OCI-LY7 (cell line): Measurements from ENCODE around the gene MAP3K6. TPM values are rescaled to one million over a fixed set of nuclear protein-coding genes. Genes with fewer than 3 reads are reported as not detected.
A peak's percentile ranks its signal among the peaks of the same experiment; 100 is the strongest.

Source experiments
- BruUV-seq: library from RNA; stranded (reverse); fragments of 400-500 nt; replicated peaks from 2 replicates; lab custom pipeline; 2021; lab: Mats Ljungman, UMichigan
- CTCF ChIA-PET: fragments of 300-600 bp; sonication (Branson Sonifier 250); formaldehyde crosslinking; loops from one replicate; lab custom pipeline; 2022; ENCODE audit warnings: antibody characterized with exemption; ENCODE audit not compliant: unreplicated experiment; lab: Charles Lee
- POLR2A ChIA-PET: fragments of 300-600 bp; sonication (Branson Sonifier 250); formaldehyde crosslinking; loops from one replicate; lab custom pipeline; 2022; ENCODE audit warnings: antibody characterized with exemption; lab: Charles Lee
- DNase-seq: peaks from one replicate; pipeline ENCODE4 v3.0.0-alpha.2; 2015; ENCODE audit warnings: low spot score
- H2AFZ ChIP-seq: fragments of 200-600 bp; sonication (generic), shearing (Covaris generic); 2 replicates; pipeline ENCODE4 v1.6.1; 2014; ENCODE audit warnings: mild to moderate bottlenecking, antibody characterized with exemption, low read length, moderate library complexity
- H3K27ac ChIP-seq: fragments of 200-600 bp; sonication (generic); 2 replicates; pipeline ENCODE4 v1.5.1; 2014; ENCODE audit warnings: mixed run types, low read depth, mild to moderate bottlenecking, moderate library complexity, low read length, inconsistent platforms; ENCODE audit not compliant: poor library complexity, severe bottlenecking
- H3K36me3 ChIP-seq: fragments of 200-600 bp; sonication (generic); 2 replicates; pipeline ENCODE4 v1.6.1; 2014; ENCODE audit warnings: mild to moderate bottlenecking, antibody characterized with exemption, low read length, moderate library complexity, mixed read lengths; ENCODE audit not compliant: insufficient read depth
- H3K4me1 ChIP-seq: fragments of 200-600 bp; sonication (generic); 2 replicates; pipeline ENCODE4 v1.5.1; 2014; ENCODE audit warnings: mild to moderate bottlenecking, low read length; ENCODE audit not compliant: insufficient read depth, poor library complexity, severe bottlenecking
- H3K4me2 ChIP-seq: fragments of 200-600 bp; sonication (generic); 2 replicates; pipeline ENCODE4 v1.6.1; 2014; ENCODE audit warnings: mild to moderate bottlenecking, low read length
- H3K4me3 ChIP-seq: fragments of 200-600 bp; sonication (generic); 2 replicates; pipeline ENCODE4 v1.5.1; 2014; ENCODE audit warnings: mild to moderate bottlenecking, low read depth, low read length; ENCODE audit not compliant: poor library complexity, severe bottlenecking
- H3K79me2 ChIP-seq: fragments of 200-600 bp; sonication (generic); 2 replicates; pipeline ENCODE4 v1.6.1; 2016; ENCODE audit warnings: low read depth, mild to moderate bottlenecking, low read length, moderate library complexity, mixed read lengths; ENCODE audit not compliant: insufficient read depth
- H3K9me2 ChIP-seq: fragments of 200-600 bp; sonication (generic); 2 replicates; pipeline ENCODE4 v1.6.1; 2016; ENCODE audit warnings: mild to moderate bottlenecking, low read length, mixed read lengths; ENCODE audit not compliant: insufficient read depth
- H3K9me3 ChIP-seq: fragments of 200-600 bp; sonication (generic); 2 replicates; pipeline ENCODE4 v1.6.1; 2014; ENCODE audit warnings: mild to moderate bottlenecking, mixed run types, low read length, mixed read lengths
- H4K20me1 ChIP-seq: fragments of 200-600 bp; sonication (generic); 2 replicates; pipeline ENCODE4 v1.6.1; 2014; ENCODE audit warnings: mild to moderate bottlenecking, antibody characterized with exemption, low read length, moderate library complexity, mixed read lengths; ENCODE audit not compliant: insufficient read depth
- EZH2phosphoT487 ChIP-seq: fragments of 200-600 bp; sonication (generic); IDR thresholded peaks from 2 replicates; pipeline ENCODE4 v1.6.1; 2018; ENCODE audit warnings: low read depth, borderline replicate concordance, mild to moderate bottlenecking, mixed run types, antibody characterized with exemption, low read length, moderate library complexity, mixed read lengths
- intact Hi-C: fragments of 100-400 bp; cut with micrococcal nuclease; formaldehyde crosslinking; loops from one replicate; pipeline ENCODE4 v1.10.0; 2022; ENCODE audit not compliant: unreplicated experiment
- total RNA-seq, 2 experiments: library from RNA; depleted of rRNA in 1 of 2; stranded (reverse); fragments of >200 nt in 1 of 2; shearing (Covaris generic) in 1 of 2; gene quantifications; 2 replicates each; pipeline ENCODE4 v1.2.3, GENCODE V29; 2014 to 2022
- TF ChIP-seq, protein P1 (sequence below): fragments of 200-600 bp; sonication (generic); conservative IDR thresholded peaks from 2 replicates; pipeline ENCODE4 v1.5.1; 2014; ENCODE audit warnings: mild to moderate bottlenecking, antibody characterized with exemption, low read length, moderate library complexity, mixed read lengths

MAP3K6 gene
- total RNA-seq, 2 experiments from 2014 or later = 5.9 to 8.0 TPM

- no peak within 1 kb of the TSS for H3K27ac ChIP-seq
- intact Hi-C loops = no loop called here
- CTCF ChIA-PET = no interaction called here
- POLR2A ChIA-PET = no interaction called here
- H3K4me2 ChIP-seq = no peak within 1 kb of the TSS
- H3K4me3 ChIP-seq = no peak within 1 kb of the TSS
- TF ChIP-seq, protein P1, sequence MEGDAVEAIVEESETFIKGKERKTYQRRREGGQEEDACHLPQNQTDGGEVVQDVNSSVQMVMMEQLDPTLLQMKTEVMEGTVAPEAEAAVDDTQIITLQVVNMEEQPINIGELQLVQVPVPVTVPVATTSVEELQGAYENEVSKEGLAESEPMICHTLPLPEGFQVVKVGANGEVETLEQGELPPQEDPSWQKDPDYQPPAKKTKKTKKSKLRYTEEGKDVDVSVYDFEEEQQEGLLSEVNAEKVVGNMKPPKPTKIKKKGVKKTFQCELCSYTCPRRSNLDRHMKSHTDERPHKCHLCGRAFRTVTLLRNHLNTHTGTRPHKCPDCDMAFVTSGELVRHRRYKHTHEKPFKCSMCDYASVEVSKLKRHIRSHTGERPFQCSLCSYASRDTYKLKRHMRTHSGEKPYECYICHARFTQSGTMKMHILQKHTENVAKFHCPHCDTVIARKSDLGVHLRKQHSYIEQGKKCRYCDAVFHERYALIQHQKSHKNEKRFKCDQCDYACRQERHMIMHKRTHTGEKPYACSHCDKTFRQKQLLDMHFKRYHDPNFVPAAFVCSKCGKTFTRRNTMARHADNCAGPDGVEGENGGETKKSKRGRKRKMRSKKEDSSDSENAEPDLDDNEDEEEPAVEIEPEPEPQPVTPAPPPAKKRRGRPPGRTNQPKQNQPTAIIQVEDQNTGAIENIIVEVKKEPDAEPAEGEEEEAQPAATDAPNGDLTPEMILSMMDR = no peak
- TF ChIP-seq EZH2phosphoT487 = no peak
- no peaks in the 10 kb centered on the region for H4K20me1 ChIP-seq
- no peaks in the 10 kb centered on the region for H3K9me3 ChIP-seq
- no peaks in the 10 kb centered on the region for H3K36me3 ChIP-seq
- no peak within 1 kb of the TSS for H2AFZ ChIP-seq
- no peaks in the 10 kb centered on the region for H3K79me2 ChIP-seq
- no TSS peak for BruUV-seq
- no peak for DNase-seq
- no peaks in the 10 kb centered on the region for H3K9me2 ChIP-seq
- H3K4me1 ChIP-seq = no peaks in the 10 kb centered on the region
Measured at GRCh38 chr1:27374362-27375086, 7.8 kb upstream of the MAP3K6 start, which contains the start of gene FCN3. TSS of gene FCN3 (minus strand) at chr1:27374824. CDS start at chr1:27374818, 6 bp downstream.

DNA sequence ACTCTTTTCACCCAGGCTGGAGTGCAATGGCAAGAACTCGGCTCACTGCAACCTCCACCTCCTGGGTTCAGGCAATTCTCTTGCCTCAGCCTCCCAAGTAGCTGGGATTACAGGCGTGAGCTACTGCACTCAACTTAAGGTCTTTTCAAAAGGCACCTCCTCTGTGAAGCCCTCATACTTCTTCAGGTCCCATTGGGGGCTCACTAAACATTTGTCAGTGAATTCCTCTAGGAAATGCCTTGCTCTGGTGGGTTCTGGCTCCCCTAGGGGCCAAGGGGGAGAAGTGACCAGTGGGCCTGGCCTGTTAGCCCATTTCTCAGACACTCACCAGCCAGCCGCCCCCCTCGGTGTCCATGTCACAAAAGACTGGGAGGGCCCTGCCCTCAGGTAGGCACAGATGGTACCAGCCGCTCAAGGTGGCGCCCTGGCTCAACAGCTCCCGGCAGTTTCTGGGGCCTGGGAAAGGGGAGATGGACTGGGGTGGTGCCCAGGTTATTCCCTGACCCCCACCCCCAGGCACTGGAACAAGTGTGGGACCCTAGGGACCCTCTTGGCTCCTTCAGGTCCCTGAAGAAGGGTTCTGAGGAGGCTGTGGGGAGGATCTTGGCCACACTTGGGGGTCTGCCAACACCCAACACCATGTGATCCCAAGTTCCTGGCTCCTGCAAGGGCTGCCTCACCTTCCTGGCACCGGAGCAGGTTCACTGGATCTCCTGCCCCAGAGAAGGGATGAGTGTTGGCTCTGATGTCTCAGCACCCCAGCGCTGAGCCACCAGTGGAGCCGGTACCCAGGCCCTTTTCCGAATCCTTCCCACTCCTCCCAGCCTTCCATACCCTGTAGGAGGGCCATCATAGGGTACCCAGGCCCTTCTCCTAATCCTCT, 6.3 kb upstream of the MAP3K6 start:
- H3K9me2 ChIP-seq = no peaks in the 10 kb centered on the region
- H4K20me1 ChIP-seq = no peaks in the 10 kb centered on the region
- intact Hi-C loops = no loop called here
- no peaks in the 10 kb centered on the region for H3K36me3 ChIP-seq
- H3K79me2 ChIP-seq = no peaks in the 10 kb centered on the region
- no TSS peak for BruUV-seq
- H3K9me3 ChIP-seq = no peaks in the 10 kb centered on the region
- DNase-seq = no peak
- H2AFZ ChIP-seq = no peak overlapping the region
- H3K27ac ChIP-seq = no peak overlapping the region
- CTCF ChIA-PET = no interaction called here
- TF ChIP-seq EZH2phosphoT487 = no peak
- TF ChIP-seq, protein P1 = peak; percentile 52; the same call in 1 of the 2 replicates
- no peak overlapping the region for H3K4me3 ChIP-seq
- POLR2A ChIA-PET = no interaction called here
- H3K4me2 ChIP-seq = no peak overlapping the region
- no peaks in the 10 kb centered on the region for H3K4me1 ChIP-seq
